ENCODE measurements around the gene DOK5.

The DOK5 gene

DNA sequence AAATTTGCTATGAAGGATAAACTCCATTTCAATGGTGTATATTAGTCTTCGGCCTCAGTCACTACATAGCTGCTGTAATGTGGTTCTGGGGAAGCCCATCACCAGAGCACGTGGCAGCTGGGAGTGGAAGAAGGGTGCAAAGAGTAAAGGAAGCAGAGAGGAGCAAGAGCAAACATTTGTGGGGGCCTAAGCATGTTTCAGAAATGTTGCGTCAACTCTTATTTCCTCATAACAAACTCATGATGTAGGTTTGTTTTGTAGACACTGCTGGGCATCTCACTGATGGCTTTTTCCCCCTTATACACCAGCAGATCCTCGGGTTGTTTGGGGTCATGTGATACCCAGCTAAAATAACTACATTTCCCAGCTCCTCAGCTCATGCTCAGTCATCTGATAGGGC, 37.3 kb downstream of the DOK5 start:
- DNase-seq (ENCODE audit: low read depth in 2 of 2): no peak

DNA sequence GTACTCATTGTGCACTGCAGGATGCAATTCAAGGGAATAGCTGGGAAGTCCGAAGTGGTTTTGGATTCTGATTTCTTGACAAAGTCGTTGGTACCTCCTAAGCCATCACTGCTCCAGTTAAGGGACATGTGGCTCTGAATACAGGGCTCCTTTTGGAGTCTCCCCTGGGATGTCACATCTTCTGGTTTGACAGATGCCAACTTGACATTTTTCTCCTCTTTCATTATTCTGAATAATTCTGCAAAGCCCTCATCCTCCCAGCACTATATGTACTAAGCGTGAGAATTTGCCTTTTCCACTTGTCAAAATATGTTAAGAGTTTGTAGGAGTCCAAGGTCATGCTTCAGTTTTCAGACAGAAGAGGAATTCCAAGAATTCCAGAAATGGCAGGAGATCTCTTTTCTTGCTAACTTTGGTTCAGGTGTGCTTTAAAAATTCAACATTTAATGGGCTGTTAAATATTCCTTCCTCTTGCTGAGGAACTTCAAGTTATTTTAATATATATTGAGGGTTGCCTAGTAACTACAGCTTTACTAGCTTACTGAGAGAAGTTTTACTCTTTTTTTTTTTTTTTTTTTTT, 38.7 kb downstream of the DOK5 start:
- no peak for DNase-seq (ENCODE audit: low read depth in 2 of 2)

DNA sequence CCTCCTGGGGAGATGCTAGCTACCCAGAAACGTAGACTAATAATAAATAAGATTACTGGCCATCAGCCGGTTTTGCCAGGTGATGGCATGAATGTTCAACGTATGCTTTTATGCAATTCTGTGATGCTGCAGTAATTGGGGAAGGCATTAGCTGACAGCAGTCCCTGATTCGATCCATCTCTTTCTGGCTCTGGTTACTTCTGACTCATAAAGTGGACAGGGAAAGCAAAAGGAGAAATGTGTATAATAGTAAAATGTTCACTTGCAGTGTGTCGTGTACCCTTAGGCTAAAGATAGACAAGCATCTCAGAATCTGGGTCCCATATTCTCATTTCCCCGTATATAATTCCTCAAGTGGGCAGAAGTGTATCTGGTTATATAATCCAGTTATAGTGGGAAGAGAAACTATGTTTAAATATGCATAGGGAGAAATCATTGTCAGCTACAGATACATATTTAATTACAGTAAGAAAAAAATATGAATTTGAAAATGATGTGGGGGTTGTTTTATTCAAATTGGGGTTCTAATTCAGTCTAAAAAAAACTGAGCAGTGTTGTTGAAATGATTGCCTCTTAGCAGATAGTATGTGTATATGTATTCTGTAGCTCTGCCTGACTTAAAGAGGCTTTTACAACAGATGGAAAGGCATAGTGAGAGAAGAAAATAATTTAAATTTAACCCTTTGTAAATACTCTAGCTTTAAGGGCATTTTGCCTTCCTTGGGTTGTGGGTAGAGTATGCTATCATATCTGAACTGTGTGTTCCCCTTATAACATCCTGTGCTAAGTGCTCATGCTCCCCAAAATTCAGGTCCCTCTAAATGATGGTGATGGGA, 40.6 kb downstream of the DOK5 start:
- no peak for DNase-seq (ENCODE audit: low read depth in 2 of 2)

DNA sequence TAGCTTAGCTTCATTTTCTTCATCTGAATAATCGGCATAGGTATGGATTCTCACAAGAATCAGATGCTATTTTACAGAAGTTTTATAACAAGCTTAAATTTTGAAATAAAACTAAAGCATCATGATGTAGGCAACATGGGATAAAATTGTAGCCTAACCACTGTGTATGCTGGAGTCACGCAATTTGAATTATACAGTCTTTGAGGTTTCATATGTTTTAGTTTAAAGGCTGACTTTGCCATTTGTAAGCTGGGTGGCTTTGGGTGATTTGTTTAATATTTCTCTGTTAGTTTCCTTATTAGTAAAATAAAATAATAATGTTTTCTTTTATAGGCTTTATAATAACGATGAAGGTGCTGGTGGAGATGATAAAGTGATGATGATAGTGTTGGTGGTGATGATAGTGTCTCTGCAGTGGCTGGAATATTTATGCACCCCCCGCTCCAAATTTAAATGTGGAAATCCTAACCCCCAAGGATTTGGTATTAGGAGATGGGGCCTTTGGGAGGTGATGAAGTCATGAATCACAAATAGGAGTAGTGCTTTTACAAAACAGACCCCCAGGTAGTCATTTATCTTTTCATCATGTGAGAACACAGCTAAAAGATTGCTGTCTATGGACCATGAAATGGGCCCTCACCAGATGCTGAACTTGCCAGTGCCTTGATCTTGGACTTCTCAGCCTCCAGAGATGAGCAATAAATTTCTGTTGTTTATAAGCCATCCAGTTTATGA, 42.0 kb downstream of the DOK5 start:
- no peak for DNase-seq (ENCODE audit: low read depth in 2 of 2)

DNA sequence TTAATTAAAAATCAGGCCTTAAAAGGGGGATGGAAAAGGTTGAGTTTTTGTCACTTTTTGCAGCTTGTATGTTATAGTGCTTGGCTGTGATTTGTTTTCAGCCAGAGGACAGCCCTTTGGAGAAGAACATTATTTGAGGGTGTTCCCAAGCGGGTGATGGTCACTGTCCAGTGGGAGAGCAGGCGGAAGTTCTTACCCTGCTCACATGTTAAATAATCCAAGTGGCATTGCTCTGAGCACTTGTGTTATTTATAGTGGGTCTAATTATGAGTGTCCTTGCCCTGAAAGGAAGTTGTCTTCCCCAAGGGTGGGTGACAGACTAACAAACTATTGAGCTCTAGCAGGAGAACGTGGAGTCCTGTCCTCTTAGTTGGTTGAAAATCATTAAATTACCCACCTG, 49.5 kb downstream of the DOK5 start:
- DNase-seq (ENCODE audit: low read depth in 2 of 2): no peak

DNA sequence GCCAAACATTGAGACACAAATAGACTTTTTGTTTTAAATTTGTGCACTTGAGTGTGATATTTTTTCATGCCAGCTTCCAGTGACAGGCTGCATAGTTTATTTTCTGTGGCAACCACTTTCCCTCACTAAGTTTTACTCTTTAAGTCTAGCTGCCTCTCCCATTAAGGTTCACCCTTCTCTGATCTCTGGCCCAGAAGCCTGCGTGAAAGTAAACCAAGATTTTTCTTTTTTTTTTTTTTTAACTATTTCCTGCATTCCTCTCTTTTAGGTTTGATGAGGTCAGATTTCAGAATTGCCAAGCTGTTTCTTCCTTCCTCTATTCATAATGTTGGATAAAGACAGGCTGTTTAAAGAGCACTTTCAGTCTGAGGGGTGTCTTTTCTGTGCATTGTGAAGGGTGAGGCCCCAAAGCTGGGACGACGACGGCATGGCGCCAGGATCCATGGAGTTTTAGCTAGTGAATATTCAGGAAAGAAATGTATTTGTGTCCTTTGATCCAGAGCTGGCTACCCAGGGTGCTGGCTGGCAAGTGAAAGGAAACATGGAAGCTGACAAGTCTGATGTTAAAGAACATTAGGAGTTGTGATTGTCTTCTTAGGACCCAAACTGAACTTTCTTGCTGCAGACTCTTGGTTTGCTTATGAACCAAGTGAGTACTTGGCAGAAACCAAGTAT, 50.7 kb downstream of the DOK5 start:
- no peak for DNase-seq (ENCODE audit: low read depth in 2 of 2)

DNA sequence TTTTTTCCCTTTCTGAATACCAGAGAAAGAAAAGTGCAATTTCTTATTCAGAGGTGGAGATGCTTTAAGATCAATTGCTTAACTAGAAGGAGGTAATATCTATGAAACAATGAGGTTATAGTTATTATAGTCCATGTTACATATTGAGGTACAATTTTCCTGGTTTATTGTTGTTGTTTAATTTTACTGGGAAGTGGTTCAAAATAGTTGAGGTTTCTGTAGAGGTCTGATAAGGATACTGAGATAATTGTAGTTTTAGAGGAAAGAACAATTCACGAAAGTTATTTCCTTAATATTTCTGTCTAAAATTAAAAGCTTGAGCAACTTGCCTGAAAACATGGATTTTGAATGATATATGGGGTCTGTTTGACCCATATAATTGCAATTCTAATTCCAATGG, 51.4 kb downstream of the DOK5 start:
- no peak for DNase-seq (ENCODE audit: low read depth in 2 of 2)

DNA sequence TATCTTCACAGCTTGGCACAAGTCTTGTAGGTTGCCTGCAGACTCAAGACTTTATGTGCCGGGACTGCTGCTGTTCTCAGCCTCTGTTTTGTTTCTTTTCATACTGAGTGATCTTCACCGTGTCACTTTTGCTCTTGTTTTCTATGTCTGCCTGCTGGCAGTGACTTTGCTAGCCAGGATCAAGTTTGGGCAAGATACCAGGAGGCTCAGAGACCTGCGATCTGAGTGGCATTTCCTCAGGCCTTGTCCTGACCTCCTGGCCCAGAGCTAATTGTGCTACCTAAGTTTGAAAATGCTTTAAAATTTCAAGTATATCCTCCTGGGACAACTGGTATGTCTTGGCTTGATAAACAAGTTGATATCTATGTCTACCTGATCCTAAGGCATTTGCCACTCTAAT, 57.2 kb downstream of the DOK5 start:
- DNase-seq (ENCODE audit: low read depth in 2 of 2): no peak

DNA sequence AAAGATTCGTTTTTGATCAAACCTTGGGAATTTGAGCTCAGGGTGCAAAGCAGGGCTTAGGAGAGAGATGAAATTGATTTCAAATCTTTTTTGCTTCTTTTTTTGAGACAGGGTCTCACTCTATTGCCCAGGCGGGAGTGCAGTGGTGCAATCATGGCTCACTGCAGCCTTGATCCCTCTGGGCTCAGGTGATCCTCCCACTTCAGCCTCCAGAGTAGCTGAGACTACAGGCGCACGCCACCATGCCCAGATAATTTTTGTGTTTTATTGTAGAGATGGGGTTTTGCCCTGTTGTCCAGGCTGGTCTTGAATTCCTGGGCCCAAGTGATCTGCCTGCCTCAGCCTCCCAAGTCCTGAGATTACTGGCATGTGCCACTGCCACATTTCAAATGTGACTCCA, 58.7 kb downstream of the DOK5 start:
- no peak for DNase-seq (ENCODE audit: low read depth in 2 of 2)

DNA sequence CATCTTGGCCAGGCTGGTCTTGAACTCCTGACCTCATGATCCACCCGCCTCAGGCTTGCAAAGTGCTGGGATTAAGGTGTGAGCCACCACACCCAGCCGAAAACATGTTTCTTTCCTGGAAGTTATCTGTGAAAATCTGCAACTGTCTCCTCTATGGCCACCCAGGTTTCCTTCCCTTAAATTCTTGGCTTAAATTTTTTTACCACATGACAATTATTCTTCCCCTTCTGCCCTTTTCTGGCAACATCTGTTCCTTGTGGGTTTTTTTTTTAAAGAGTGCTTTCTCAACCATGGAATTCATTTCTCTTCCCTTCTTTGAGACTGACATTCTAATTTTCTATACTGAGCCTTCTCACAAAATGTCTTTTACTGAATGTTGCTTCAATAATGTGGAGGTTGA, 59.6 kb downstream of the DOK5 start:
- no peak for DNase-seq (ENCODE audit: low read depth in 2 of 2)

DNA sequence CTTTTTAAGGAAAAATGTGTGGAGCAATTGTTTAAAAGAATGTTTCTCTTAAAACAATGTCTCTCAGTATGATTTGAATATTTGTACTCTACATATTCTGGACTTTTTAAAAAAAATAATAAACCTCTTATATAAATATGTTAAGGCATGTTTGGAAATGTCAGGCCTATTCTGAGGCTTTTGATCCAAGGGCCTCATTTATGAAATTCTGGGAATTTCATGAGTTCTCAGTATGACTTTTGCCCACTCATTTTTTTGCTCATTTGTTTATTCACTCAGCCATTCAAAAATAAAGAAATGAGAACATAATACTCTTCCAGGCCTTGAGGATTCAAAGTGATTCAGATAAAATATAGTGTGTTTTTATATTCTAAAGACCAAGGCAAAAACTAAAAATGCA, 60.4 kb downstream of the DOK5 start:
- DNase-seq (ENCODE audit: low read depth in 2 of 2): no peak

DNA sequence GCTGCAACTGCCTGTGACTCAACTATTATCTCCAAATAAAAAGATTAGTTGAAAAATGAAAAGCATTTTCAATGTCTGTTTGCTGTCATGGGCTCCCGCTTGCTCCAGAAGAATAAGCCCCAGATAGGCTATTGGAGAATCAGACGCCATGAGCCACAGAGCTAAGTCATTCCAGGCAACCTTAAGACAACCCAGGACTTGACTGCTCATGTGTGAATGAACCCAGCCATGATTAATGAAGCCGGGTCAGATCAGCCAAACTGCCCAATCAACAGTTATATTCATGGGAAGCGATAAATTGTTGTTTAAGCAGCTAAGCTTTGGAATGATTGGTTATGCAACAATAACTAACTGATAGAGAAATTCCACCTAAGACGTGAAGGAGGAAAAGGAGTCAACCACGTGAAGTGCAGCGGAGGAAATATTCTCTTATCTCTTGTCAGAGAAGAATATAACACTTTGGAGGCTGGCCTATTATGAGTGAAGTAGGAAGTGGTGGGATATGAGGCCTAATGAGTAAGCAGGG, 64.2 kb downstream of the DOK5 start:
- DNase-seq (ENCODE audit: low read depth in 2 of 2): no peak

DNA sequence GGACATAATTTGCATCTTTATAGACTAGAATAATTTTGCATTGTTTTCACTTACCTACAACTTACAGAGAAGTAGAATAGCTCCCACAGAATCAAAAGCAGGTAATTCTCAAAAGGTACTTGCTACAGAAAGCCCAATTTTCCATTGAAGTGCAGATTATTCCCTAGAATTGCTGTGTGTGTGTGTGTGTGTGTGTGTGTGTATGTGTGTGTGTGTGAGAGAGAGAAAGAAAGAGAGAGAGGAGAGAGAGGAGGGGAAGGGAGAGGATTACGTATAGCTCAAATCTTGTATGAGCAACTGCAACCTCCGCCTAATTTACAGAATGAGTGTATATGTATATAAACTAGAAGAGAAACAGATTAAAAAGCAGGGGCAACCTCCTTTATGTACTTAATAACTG, 68.0 kb downstream of the DOK5 start:
- DNase-seq (ENCODE audit: low read depth in 2 of 2): no peak

DNA sequence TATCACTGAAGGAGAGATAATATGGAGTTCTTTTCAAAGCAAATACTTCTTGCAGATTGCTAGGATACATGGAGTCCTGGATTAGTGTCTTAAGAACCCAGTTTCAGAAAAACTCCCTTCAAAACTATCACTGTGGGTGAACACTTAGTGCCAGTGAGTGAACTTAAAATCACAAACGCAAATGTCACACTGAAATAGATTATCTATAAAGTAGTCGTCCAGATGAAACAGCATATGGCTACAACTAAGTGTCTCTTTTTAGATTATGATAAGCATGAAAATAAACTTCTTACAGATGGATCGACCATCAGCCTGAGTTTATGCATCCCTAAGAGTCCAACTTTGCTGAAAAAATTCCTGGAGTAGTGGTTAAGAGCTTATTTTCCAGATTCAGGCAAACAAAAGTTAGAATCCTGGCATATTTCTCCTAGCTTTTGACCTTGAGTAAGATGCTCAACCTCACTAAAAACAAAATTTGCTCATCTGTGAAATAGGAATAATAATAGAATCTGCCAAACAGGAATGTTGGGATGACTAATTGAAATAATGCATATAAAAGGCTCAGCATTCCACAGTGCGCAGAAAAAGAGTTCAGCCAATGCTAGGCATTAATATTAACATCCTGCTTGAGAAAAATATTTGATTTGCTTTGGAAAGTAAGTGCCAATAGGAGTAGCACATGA, 70.4 kb downstream of the DOK5 start:
- no peak for DNase-seq (ENCODE audit: low read depth in 2 of 2)

DNA sequence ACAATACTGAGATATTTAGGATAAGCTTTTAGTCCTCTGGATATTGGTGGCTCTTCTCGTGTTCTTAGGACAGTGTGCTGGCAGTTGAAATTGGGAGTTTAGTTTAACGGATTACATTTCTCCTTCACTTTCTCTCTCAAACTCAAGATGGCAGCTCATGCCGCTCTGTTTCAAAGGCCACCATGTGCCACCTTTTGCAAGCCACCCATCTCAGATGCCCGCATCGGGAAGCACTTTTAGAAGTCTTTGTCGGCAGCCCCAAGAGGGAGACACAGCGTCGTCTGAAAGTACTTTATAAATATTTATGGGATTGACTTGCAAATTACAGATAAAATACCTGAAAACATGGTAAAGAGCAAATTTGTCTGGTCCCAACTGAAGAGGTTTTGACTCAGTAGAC, 73.5 kb downstream of the DOK5 start:
- no peak for DNase-seq (ENCODE audit: low read depth in 2 of 2)

DNA sequence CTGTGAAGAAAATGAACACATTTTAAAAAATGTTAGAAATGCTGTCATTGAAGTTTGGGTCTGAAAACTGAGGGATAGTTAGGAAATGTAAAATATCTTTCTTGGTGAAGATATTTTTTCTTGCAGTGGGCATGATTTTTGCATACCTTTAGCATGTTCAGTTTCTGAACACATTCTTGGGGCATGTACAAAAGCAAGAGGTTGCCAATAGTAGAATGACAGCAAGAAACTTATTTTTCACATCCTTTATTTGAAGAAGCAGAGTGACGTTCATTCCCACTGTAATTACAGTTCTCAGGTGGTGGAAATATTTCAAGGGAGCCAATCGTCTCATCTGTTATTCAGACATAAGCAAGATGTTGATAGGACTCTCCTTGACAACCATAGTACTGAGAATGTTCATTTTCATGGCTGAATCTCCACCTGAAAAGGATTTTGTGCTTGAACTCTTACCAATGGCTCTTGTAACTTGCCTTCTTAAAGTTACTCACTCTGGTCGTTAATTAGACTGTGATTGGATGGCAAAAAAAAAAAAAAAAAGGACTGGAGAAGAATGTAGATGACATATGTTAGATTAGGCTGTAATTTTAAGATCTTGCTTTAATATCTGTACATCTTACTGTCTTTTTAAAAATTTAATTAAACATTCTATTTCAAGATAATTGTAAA, 74.4 kb downstream of the DOK5 start:
- no peak for DNase-seq (ENCODE audit: low read depth in 2 of 2)

DNA sequence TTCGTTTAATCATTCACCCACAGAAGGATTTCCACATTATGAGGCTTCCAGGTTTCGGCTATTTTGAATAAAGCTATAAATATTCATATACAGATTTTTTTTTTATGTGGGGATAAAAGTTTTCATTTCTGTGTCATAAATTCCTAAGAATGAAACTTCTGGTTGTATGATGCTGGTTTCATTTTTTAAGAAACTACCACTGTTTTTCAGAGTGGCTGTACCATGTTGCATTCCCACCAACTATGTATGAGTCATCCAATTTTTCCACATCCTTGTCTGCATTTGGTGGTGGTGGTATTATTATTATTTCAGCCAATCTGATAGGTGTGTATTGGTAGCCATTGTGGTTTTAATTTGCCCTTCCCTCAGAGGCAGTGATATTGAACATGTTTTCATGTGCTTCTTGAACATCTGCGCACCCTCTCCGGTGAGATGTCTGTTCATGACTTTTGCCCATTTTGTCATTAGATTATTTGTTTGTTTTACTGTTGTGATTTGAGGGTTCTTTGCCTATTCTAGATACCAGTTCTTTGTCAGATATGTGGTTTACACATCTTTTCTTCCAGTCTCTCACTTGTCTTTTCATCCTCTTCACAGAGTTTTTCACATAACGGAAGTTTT, 75.5 kb downstream of the DOK5 start:
- no peak for DNase-seq (ENCODE audit: low read depth in 2 of 2)

DNA sequence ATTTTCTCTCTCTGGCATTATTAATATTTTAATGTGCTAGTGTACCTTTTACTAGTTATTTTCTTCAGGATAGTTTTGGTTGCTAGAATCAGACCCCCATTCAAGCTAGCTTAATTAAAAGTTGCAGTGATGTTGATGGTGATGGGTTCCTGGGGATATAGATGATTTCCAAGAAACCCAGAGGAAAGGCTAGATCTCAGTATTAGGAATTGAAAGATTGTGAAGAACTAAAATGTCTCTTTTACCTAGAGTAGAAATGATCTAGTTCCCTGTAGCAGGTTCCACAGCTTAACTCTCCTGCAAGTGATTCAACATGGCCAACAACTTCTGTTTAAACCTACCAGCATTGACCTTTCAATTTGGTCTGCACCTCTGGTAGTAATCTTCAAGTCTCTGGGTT, 78.6 kb downstream of the DOK5 start:
- no peak for DNase-seq (ENCODE audit: low read depth in 2 of 2)

DNA sequence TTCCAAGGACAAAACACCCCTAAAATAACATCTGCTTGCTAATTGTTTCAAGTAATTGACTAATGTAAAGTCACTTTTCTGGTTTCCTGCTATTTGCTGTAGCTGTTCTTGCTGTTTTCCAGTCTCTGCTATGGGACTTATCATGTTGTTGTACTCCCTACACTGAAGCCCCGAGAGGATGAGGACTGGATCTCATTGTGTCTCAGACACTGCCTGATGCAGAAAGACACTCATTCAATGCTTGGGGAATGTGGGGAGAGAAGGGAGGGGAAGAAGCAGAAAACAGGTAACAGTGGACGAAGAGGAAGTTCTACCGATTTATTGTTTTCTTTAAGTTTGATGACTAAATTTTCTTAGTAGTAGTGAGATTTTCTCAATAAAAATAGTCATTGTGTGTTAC, 79.8 kb downstream of the DOK5 start:
- DNase-seq (ENCODE audit: low read depth in 2 of 2): no peak

DNA sequence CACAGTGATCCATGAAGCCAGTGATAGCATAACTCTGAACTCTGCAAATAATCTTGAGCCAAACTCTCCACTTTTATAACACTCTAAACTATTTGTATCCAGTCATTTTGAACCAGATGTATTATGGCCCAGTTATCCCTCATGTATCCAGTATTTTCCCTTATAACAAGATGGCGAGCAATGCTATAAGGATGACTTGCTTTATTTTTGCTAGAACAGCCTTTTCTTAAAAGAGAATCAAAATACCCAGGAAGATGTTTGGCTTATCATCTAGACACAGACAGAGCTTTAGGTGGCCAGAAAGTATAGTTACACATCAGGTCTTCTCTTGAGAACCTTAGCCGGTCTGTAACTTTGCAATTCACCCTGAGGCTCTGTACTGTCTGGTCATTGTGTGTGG, 81.0 kb downstream of the DOK5 start:
- DNase-seq (ENCODE audit: low read depth in 2 of 2): no peak
